Inferior parietal cortex (tissue), 1 donor: ENCODE results near the gene SYT10.
"Not testable (repeated sequence)": the region's sequence is repeated elsewhere in the genome, so short reads cannot be mapped to it uniquely, and the experiment has no call there.

Experiments used
- DNase-seq: peaks from one replicate; pipeline ENCODE4 v3.0.0-alpha.2; 2016; ENCODE audit errors: extremely low spot score

SYT10 gene

GRCh38 chr12:33439587-33440011 is at the start of gene SYT10:
SYT10 (minus strand) TSS chr12:33439819; CDS start chr12:33439522, 297 bp downstream.
- DNase-seq = peak; percentile 22

- no peak for DNase-seq
These were observed 48.4 kb upstream of the SYT10 start for GRCh38 chr12:33488036-33488435.

GRCh38 chr12:33486058-33486457 is 46.4 kb upstream of the SYT10 start:
- DNase-seq = no peak

GRCh38 chr12:33484161-33484560 is 44.5 kb upstream of the SYT10 start:
- DNase-seq = no peak

GRCh38 chr12:33480366-33480765 is 40.7 kb upstream of the SYT10 start:
- DNase-seq = no peak

GRCh38 chr12:33476058-33476457 is 36.4 kb upstream of the SYT10 start:
- no peak for DNase-seq

GRCh38 chr12:33472299-33472698 is 32.7 kb upstream of the SYT10 start:
- DNase-seq = no peak

GRCh38 chr12:33455096-33455495 is 15.5 kb upstream of the SYT10 start:
- no peak for DNase-seq

GRCh38 chr12:33450480-33450879 is 10.9 kb upstream of the SYT10 start:
- DNase-seq = no peak

GRCh38 chr12:33440477-33440876 is 858 bp upstream of the SYT10 start:
- DNase-seq = no peak

- DNase-seq = no peak
These were observed 600 bp downstream of the SYT10 start for GRCh38 chr12:33438851-33439586.

- DNase-seq = no peak
These were observed 1.4 kb downstream of the SYT10 start for GRCh38 chr12:33438025-33438772.

GRCh38 chr12:33437598-33437997 is 2.0 kb downstream of the SYT10 start:
- DNase-seq = no peak

- no peak for DNase-seq
These were observed 6.6 kb downstream of the SYT10 start for GRCh38 chr12:33432992-33433391.

GRCh38 chr12:33431648-33432047 is 8.0 kb downstream of the SYT10 start:
- no peak for DNase-seq

GRCh38 chr12:33429468-33429867 is 10.2 kb downstream of the SYT10 start:
- no peak for DNase-seq

- no peak for DNase-seq
These were observed 12.5 kb downstream of the SYT10 start for GRCh38 chr12:33427071-33427470.

- no peak for DNase-seq
These were observed 15.9 kb downstream of the SYT10 start for GRCh38 chr12:33423706-33424105.

- not testable (repeated sequence) for DNase-seq
These were observed 27.2 kb downstream of the SYT10 start for GRCh38 chr12:33412410-33412809.

GRCh38 chr12:33383503-33383902 is 56.1 kb downstream of the SYT10 start:
- DNase-seq = no peak

GRCh38 chr12:33376153-33376552 is 63.5 kb downstream of the SYT10 start:
- no peak for DNase-seq

GRCh38 chr12:33370318-33370717 is 69.3 kb downstream of the SYT10 start:
- no peak for DNase-seq

- DNase-seq = no peak
These were observed 82.4 kb downstream of the SYT10 start for GRCh38 chr12:33357181-33357580.
